IPS-18c (cell line): ENCODE measurements around the gene TAS2R14.

Experiments
- H3K4me3 ChIP-seq: 2 replicates; pipeline ENCODE4 v1.7.0; 2013; ENCODE audit warnings: low read depth, mild to moderate bottlenecking, low read length, moderate library complexity; ENCODE audit not compliant: insufficient read depth
- H3K9me3 ChIP-seq: one replicate; pipeline ENCODE4 v1.6.1; 2013; ENCODE audit warnings: mild to moderate bottlenecking, low read length, moderate library complexity; ENCODE audit not compliant: control insufficient read depth, insufficient read depth

TAS2R14 gene

GRCh38 chr12:10928746-10929286, 10.2 kb downstream of the TAS2R14 start, which contains the start of gene PRH2:
TSS of gene PRH2 (plus strand) at chr12:10929236. CDS start at chr12:10929274, 38 bp downstream.
- no peaks in the 10 kb centered on the region for H3K9me3 ChIP-seq
- no peak within 1 kb of the TSS for H3K4me3 ChIP-seq

GRCh38 chr12:10926269-10926668, 12.8 kb downstream of the TAS2R14 start:
- no peak overlapping the region for H3K4me3 ChIP-seq

GRCh38 chr12:10919809-10920208, 19.3 kb downstream of the TAS2R14 start:
- no peak overlapping the region for H3K4me3 ChIP-seq
- H3K9me3 ChIP-seq = no peaks in the 10 kb centered on the region

More at GRCh38 chr12:10926269-10926668, 12.8 kb downstream of the TAS2R14 start:
- H3K9me3 ChIP-seq = no peaks in the 10 kb centered on the region

GRCh38 chr12:10910380-10910779, 28.7 kb downstream of the TAS2R14 start:
- no peaks in the 10 kb centered on the region for H3K9me3 ChIP-seq

GRCh38 chr12:10909462-10909861, 29.6 kb downstream of the TAS2R14 start, which contains the start of gene TAS2R13:
TSS of gene TAS2R13 (minus strand) at chr12:10909562. CDS start at chr12:10909298, 264 bp downstream.
- H3K4me3 ChIP-seq = no peak within 1 kb of the TSS
- H3K9me3 ChIP-seq = no peaks in the 10 kb centered on the region

More at GRCh38 chr12:10910380-10910779, 28.7 kb downstream of the TAS2R14 start:
- no peak overlapping the region for H3K4me3 ChIP-seq

- Histone ChIP-seq H3K4me3 (no peak overlapping the region), H3K9me3 (no peaks in the 10 kb centered on the region)
These were observed 34.4 kb downstream of the TAS2R14 start for GRCh38 chr12:10904686-10905085.

- Histone ChIP-seq H3K4me3 (no peak overlapping the region), H3K9me3 (no peaks in the 10 kb centered on the region)
These were observed 37.6 kb downstream of the TAS2R14 start for GRCh38 chr12:10901427-10901826.

- Histone ChIP-seq H3K9me3 (no peaks in the 10 kb centered on the region), H3K4me3 (no peak overlapping the region)
These were observed 38.1 kb downstream of the TAS2R14 start for GRCh38 chr12:10900972-10901371.

GRCh38 chr12:10900530-10900929, 38.5 kb downstream of the TAS2R14 start:
- no peaks in the 10 kb centered on the region for H3K9me3 ChIP-seq
- no peak overlapping the region for H3K4me3 ChIP-seq

- Histone ChIP-seq H3K9me3 (no peaks in the 10 kb centered on the region), H3K4me3 (no peak overlapping the region)
These were observed 42.2 kb downstream of the TAS2R14 start for GRCh38 chr12:10896854-10897253.

GRCh38 chr12:10891937-10892336, 47.1 kb downstream of the TAS2R14 start:
- no peak overlapping the region for H3K4me3 ChIP-seq
- H3K9me3 ChIP-seq = no peaks in the 10 kb centered on the region

GRCh38 chr12:10889226-10889625, 49.8 kb downstream of the TAS2R14 start:
- Histone ChIP-seq H3K4me3 (no peak overlapping the region), H3K9me3 (no peaks in the 10 kb centered on the region)
